ENCODE results near the gene CHMP4A. TPM values are rescaled to one million over a fixed set of nuclear protein-coding genes. Genes with fewer than 3 reads are reported as not detected.
A peak's percentile ranks its signal among the peaks of the same experiment; 100 is the strongest.

The CHMP4A gene
- total RNA-seq, 2 experiments from 2014 or later: 79.8 to 93.2 TPM

GRCh38 chr14:24241829-24242443 is 28.6 kb upstream of the CHMP4A start:
- POLR2A ChIA-PET: interaction anchor here (0.6 to 2.0 kb wide), 13 partner anchors 10 to 188 kb away, joined by 3 to 10 read pairs (median 4); partner anchors contain the start of genes CBLN3, CHMP4A, DCAF11 and DHRS1
- H3K9me3 Mint-ChIP-seq: no peaks in the 10 kb centered on the region
- H3K4me1 Mint-ChIP-seq: peaks cover 58% of the 10 kb centered on the region
- peaks cover 48% of the 10 kb centered on the region for H3K36me3 Mint-ChIP-seq (ENCODE audit: low read depth)
- H3K27me3 Mint-ChIP-seq: no peaks in the 10 kb centered on the region
- DNase-seq: peak; percentile 96
- CTCF ChIA-PET: interaction anchor here (0.7 to 4.2 kb wide), 41 partner anchors 9 to 202 kb away, joined by 3 to 93 read pairs (median 5); partner anchors contain the start of genes CHMP4A, CIDEB, DCAF11 and DHRS1
- peak overlapping the region; percentile 100 for H3K27ac Mint-ChIP-seq
- peak overlapping the region; percentile 95 for H3K4me3 Mint-ChIP-seq

DNA sequence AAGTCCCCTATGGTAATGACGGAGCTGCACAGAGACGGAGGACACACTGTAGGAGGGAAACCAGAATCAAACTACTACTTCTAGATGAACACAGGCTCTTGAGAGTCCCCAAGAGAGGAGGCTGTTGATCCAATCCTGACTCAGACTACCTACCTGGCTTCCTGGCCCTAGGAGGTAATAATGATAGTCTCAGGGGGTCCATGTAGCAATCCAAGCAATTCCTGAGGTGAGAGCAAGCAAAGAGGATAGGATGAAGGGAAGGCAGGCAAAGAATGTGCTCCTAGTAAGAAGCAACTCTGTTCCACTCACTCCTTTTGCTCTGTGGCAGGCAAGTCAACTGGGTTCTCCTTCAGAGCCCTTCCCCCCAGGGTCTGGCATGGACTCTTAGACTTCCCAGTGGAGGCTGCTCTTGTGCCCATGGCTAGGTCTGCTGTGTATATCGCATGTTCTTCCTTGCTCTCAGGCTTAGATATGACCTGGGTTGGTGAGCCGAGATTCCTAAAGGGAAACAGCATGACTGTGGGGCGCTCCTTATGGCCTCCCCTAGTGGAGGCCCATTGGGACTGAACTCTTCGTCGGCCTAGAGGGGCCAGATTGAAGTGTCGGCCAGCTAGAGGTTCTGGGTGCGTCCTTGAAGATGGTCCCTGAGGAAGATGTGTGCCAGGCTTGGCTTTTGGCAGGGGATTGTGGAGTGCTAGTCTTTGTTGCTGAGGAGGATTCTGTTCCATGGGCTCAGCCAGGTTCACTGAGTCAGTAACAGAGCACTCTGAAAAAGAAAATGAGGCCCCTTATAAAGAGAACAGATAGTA is 27.0 kb upstream of the CHMP4A start:
- DNase-seq: no peak
- CTCF ChIA-PET: interaction anchor here (3.0 to 4.2 kb wide), 4 partner anchors 24 to 69 kb away, joined by 20 to 93 read pairs (median 60); partner anchors contain the start of genes CIDEB, DHRS1, LTB4R and LTB4R2
- POLR2A ChIA-PET: no interaction called here
- Mint-ChIP-seq H3K4me1 (peaks cover 69% of the 10 kb centered on the region), H3K4me3 (peak overlapping the region; percentile 95), H3K9me3 (no peaks in the 10 kb centered on the region), H3K27me3 (no peaks in the 10 kb centered on the region), H3K36me3 (ENCODE audit: low read depth) (peaks cover 64% of the 10 kb centered on the region), H3K27ac (peak overlapping the region; percentile 84)

- CTCF ChIA-PET: interaction anchor here (0.7 to 2.2 kb wide), 10 partner anchors 8 to 77 kb away, joined by 3 to 8 read pairs (median 4); partner anchors contain the start of genes CHMP4A, IRF9 and MDP1
Measured at GRCh38 chr14:24238527-24239037, 25.3 kb upstream of the CHMP4A start.

GRCh38 chr14:24238123-24238522 is 24.8 kb upstream of the CHMP4A start:
- no peak overlapping the region for H3K27ac Mint-ChIP-seq
- no peaks in the 10 kb centered on the region for H3K9me3 Mint-ChIP-seq
- ChIA-PET POLR2A (no interaction called here), CTCF (interaction anchor here (0.7 to 2.2 kb wide), 11 partner anchors 9 to 81 kb away, joined by 3 to 8 read pairs (median 3); partner anchors contain the start of genes CHMP4A, IRF9 and MDP1)
- no peaks in the 10 kb centered on the region for H3K27me3 Mint-ChIP-seq
- H3K4me3 Mint-ChIP-seq: no peak overlapping the region
- no peak for DNase-seq
- peaks cover 77% of the 10 kb centered on the region for H3K4me1 Mint-ChIP-seq
- H3K36me3 Mint-ChIP-seq (ENCODE audit: low read depth): peaks cover 73% of the 10 kb centered on the region

More at GRCh38 chr14:24238527-24239037, 25.3 kb upstream of the CHMP4A start:
- Mint-ChIP-seq H3K9me3 (no peaks in the 10 kb centered on the region), H3K4me1 (peaks cover 77% of the 10 kb centered on the region), H3K4me3 (no peak overlapping the region), H3K27ac (peak overlapping the region; percentile 70), H3K27me3 (no peaks in the 10 kb centered on the region), H3K36me3 (ENCODE audit: low read depth) (peaks cover 73% of the 10 kb centered on the region)
- DNase-seq: no peak
- POLR2A ChIA-PET: interaction anchor here (0.6 kb wide), 1 partner anchor 76 kb away, joined by 7 read pairs; no protein-coding TSS in a partner anchor

GRCh38 chr14:24237463-24237955 is 24.2 kb upstream of the CHMP4A start:
- no peaks in the 10 kb centered on the region for H3K9me3 Mint-ChIP-seq
- CTCF ChIA-PET: interaction anchor here (0.8 to 2.2 kb wide), 8 partner anchors 9 to 80 kb away, joined by 3 to 8 read pairs (median 4); partner anchors contain the start of gene MDP1
- no peaks in the 10 kb centered on the region for H3K27me3 Mint-ChIP-seq
- POLR2A ChIA-PET: no interaction called here
- H3K27ac Mint-ChIP-seq: no peak overlapping the region
- H3K36me3 Mint-ChIP-seq (ENCODE audit: low read depth): peaks cover 73% of the 10 kb centered on the region
- H3K4me1 Mint-ChIP-seq: peaks cover 77% of the 10 kb centered on the region
- DNase-seq: no peak
- no peak overlapping the region for H3K4me3 Mint-ChIP-seq

- H3K9me3 Mint-ChIP-seq: no peaks in the 10 kb centered on the region
- H3K27me3 Mint-ChIP-seq: no peaks in the 10 kb centered on the region
- CTCF ChIA-PET: interaction anchor here (1.1 to 1.7 kb wide), 3 partner anchors 10 to 97 kb away, joined by 3 to 8 read pairs (median 5); no protein-coding TSS in a partner anchor
- DNase-seq: no peak
- POLR2A ChIA-PET: no interaction called here
- H3K4me3 Mint-ChIP-seq: no peak overlapping the region
- H3K4me1 Mint-ChIP-seq: peaks cover 77% of the 10 kb centered on the region
- peak overlapping the region; percentile 39 for H3K27ac Mint-ChIP-seq
- peaks cover 71% of the 10 kb centered on the region for H3K36me3 Mint-ChIP-seq (ENCODE audit: low read depth)
Measured at GRCh38 chr14:24236689-24237462, 23.6 kb upstream of the CHMP4A start.

DNA sequence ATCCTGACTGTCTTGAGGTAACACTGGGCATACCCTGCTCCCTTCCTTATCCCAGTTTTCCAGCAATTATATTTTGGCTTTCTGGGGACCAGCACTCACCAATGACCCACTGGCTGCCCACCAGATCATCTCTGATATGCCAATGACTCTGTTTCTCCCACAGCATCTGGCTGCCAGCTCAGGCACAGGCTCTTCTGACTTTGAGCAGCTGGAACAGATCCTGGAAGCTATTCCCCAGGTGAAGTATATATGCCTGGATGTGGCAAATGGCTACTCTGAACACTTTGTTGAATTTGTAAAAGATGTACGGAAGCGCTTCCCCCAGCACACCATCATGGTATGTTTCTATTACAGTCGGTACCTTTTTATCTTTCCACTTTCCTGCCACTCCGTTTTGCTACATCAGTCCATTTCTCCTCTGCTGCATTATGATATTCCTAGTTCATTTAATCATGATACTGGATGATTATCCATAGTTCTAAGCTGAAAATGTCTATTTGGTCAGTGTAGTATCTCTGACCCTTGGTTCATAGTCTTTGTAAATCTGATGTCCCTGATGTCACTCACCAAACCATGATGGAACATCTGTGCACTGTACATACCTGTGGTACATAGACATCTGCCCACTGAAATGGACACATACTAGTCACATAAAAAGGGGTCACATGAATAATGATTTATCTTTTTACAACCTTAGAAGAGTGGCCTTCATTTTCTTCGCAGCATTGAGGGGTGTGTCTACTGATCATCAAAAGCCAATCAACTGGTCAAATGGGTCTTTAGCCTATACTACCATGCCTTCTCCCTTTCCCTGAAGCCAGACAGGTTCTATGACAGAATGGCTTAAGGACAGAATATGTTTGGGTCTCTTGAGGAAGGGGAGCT is 22.8 kb upstream of the CHMP4A start:
- Mint-ChIP-seq H3K27ac (no peak overlapping the region), H3K4me3 (no peak overlapping the region), H3K36me3 (ENCODE audit: low read depth) (peaks cover 68% of the 10 kb centered on the region), H3K9me3 (no peaks in the 10 kb centered on the region), H3K4me1 (peaks cover 80% of the 10 kb centered on the region), H3K27me3 (no peaks in the 10 kb centered on the region)
- ChIA-PET CTCF (interaction anchor here (0.9 to 1.8 kb wide), 7 partner anchors 16 to 127 kb away, joined by 3 to 7 read pairs (median 5); partner anchors contain the start of genes IRF9, LTB4R2 and MDP1), POLR2A (interaction anchor here (0.6 kb wide), 1 partner anchor 13 kb away, joined by 3 read pairs; no protein-coding TSS in a partner anchor)
- no peak for DNase-seq

GRCh38 chr14:24234095-24235005 is 21.1 kb upstream of the CHMP4A start:
- DNase-seq: no peak
- ChIA-PET POLR2A (interaction anchor here (1.3 kb wide), 1 partner anchor 18 kb away, joined by 3 read pairs; the partner anchor contains the start of gene MDP1), CTCF (interaction anchor here (0.8 to 2.3 kb wide), 9 partner anchors 8 to 197 kb away, joined by 3 to 14 read pairs (median 5); partner anchors contain the start of genes CIDEB, IRF9, LTB4R2 and MDP1)
- no peaks in the 10 kb centered on the region for H3K9me3 Mint-ChIP-seq
- H3K4me3 Mint-ChIP-seq: peak overlapping the region; percentile 97
- peaks cover 54% of the 10 kb centered on the region for H3K36me3 Mint-ChIP-seq (ENCODE audit: low read depth)
- H3K4me1 Mint-ChIP-seq: peaks cover 72% of the 10 kb centered on the region
- peak overlapping the region; percentile 33 for H3K27ac Mint-ChIP-seq
- H3K27me3 Mint-ChIP-seq: no peaks in the 10 kb centered on the region

DNA sequence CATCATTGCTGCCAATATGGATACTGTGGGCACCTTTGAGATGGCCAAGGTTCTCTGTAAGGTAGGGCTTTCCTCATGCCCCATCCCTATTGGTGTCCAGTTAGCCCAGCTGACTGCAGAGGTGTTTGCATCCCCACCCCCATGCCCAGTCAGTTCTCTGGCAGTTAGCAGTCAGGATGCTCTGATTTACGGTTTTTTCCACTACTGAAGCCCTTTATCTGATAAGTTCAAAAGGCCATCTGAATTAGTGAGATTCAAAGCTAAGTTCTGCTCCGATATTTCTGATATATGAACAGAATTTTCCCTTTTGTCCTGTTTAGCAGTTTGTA is 20.2 kb upstream of the CHMP4A start:
- DNase-seq: no peak
- CTCF ChIA-PET: interaction anchor here (0.8 to 2.3 kb wide), 3 partner anchors 9 to 18 kb away, joined by 3 to 14 read pairs (median 4); partner anchors contain the start of genes MDP1 and TINF2
- Mint-ChIP-seq H3K9me3 (no peaks in the 10 kb centered on the region), H3K4me3 (peak overlapping the region; percentile 97), H3K36me3 (ENCODE audit: low read depth) (peaks cover 45% of the 10 kb centered on the region), H3K27ac (peak overlapping the region; percentile 93), H3K27me3 (no peaks in the 10 kb centered on the region), H3K4me1 (peaks cover 67% of the 10 kb centered on the region)
- POLR2A ChIA-PET: no interaction called here
